Peyer's patch (tissue), 4 donors: ENCODE data around the gene NFKBIB.

ENCODE experiments used
- CTCF ChIP-seq, 6 experiments: fragments of 450-650 bp in 4 of 6; fragments of 200-600 bp in 2 of 6; sonication (generic) in 1 of 6; IDR thresholded peaks; one replicate each; pipeline ENCODE4 v1.5.1; 2017 to 2019; ENCODE audit warnings: antibody characterized with exemption in 6 of 6, mild to moderate bottlenecking in 3 of 6, moderate library complexity in 1 of 6
- POLR2A ChIP-seq, 2 donors: fragments of 450-650 bp; IDR thresholded peaks; one replicate each; pipeline ENCODE4 v1.5.1; 2017; ENCODE audit warnings: antibody characterized with exemption in 2 of 2, mild to moderate bottlenecking in 2 of 2, moderate library complexity in 2 of 2

- no peak for TF ChIP-seq CTCF (IDR thresholded peaks at IDR 0.05)
- no peak for TF ChIP-seq POLR2A (IDR thresholded peaks at IDR 0.05)
Measured at GRCh38 chr19:38853214-38853613, 46.6 kb upstream of the NFKBIB start.
